Right lobe of liver (tissue), 6 donors: ENCODE data around the gene TEDC2. TPM values are rescaled to one million over a fixed set of nuclear protein-coding genes. Genes with fewer than 3 reads are reported as not detected.
"Not testable (repeated sequence)": the region's sequence is repeated elsewhere in the genome, so short reads cannot be mapped to it uniquely, and the experiment has no call there.

ENCODE experiments used
- ATAC-seq, 4 donors: fragments of 200-7000 bp; cut with Tn5 transposase; one replicate each; pipeline ENCODE4 v1.9.1; 2020; ENCODE audit warnings: mild to moderate bottlenecking in 4 of 4, moderate library complexity in 4 of 4
- DNase-seq, 3 donors: peaks; one replicate each; pipeline ENCODE4 v3.0.0-alpha.2; 2020
- H3K27ac ChIP-seq, 3 donors: fragments of 200-600 bp; one replicate each; pipeline ENCODE4 v1.8.0; 2022
- H3K27me3 ChIP-seq, 2 donors: fragments of 200-600 bp; one replicate each; pipeline ENCODE4 v1.8.0; 2022
- H3K36me3 ChIP-seq, 4 donors: fragments of 200-600 bp; sonication (generic) in 1 of 4; one replicate each; pipeline versions ENCODE4 v1.5.1 to v1.8.0; 2017 to 2022; ENCODE audit warnings: control low read depth in 1 of 4
- H3K4me1 ChIP-seq, 4 donors: fragments of 200-600 bp; sonication (generic) in 1 of 4; one replicate each; pipeline versions ENCODE4 v1.5.1 to v1.8.0; 2017 to 2022; ENCODE audit warnings: control low read depth in 1 of 4
- H3K4me3 ChIP-seq, 3 donors: fragments of 200-600 bp; one replicate each; pipeline ENCODE4 v1.8.0; 2022
- H3K9me3 ChIP-seq, 4 donors: fragments of 200-600 bp; sonication (generic) in 1 of 4; one replicate each; pipeline versions ENCODE4 v1.5.1 to v1.8.0; 2017 to 2022; ENCODE audit warnings: control low read depth in 1 of 4
- POLR2A ChIP-seq: fragments of 450-650 bp; IDR thresholded peaks from one replicate; pipeline ENCODE4 v1.6.1; 2017; ENCODE audit warnings: antibody characterized with exemption, mild to moderate bottlenecking
- WGBS: methylation state at CpG from one replicate; pipeline ENCODE4 v1.1.6; 2018; ENCODE audit warnings: low coverage, low lambda C conversion rate; ENCODE audit not compliant: insufficient coverage; ENCODE audit errors: missing lambda C conversion rate; 5-methylcytosine and 5-hydroxymethylcytosine counted together
- intact Hi-C, 2 donors: fragments of 100-400 bp; cut with DNase I; formaldehyde crosslinking; loops; one replicate each; pipeline versions ENCODE4 v1.11.2 to v1.14.1; 2022
- total RNA-seq, 6 experiments: library from RNA; depleted of rRNA in 2 of 6; stranded (reverse); fragments of >200 nt in 2 of 6; fragmentation: NEBNext Ultra II Directional in 3 of 6; extraction: Animal tissue kit (Norgen Biotek cat#: 25700) in 3 of 6; gene quantifications; one replicate each; pipeline versions ENCODE4 v1.1.0 to v1.2.4, GENCODE V29; 2016 to 2023
- TF ChIP-seq, protein P1 (sequence below), 4 donors: fragments of 200-600 bp in 3 of 4; fragments of 450-650 bp in 1 of 4; IDR thresholded peaks; one replicate each; pipeline versions ENCODE4 v1.5.1 to v1.8.0; 2016 to 2022; ENCODE audit warnings: antibody characterized with exemption in 4 of 4, mild to moderate bottlenecking in 2 of 4
- donor health status: DM: no; HTN: yes; CAD: no.
- donor health status: DM: no; HTN: no; CAD: no.
- donor health status: DM: no; HTN: no; CAD: no.
- donor health status: DM: no; HTN: yes; CAD: no.
- donor health status: DM: no; HTN: yes; CAD: no.

Gene TEDC2
- total RNA-seq, 6 experiments from 2014 or later: 0.35 to 2.8 (median 0.87) TPM

GRCh38 chr16:2476741-2477140, 16.8 kb downstream of the TEDC2 start:
- H3K27me3 ChIP-seq: no peaks in the 10 kb centered on the region
- peaks cover 0 to 53% (median 21%) of the 10 kb centered on the region in 4 donors for H3K4me1 ChIP-seq
- DNase-seq (no peak), ATAC-seq (peak in 2 of 4 donors; percentile 3 to 8)
- H3K4me3 ChIP-seq: no peak overlapping the region
- WGBS: 42% methylated on average over 3 of the region's 3 CpGs
- no peaks in the 10 kb centered on the region for H3K9me3 ChIP-seq
- H3K27ac ChIP-seq: no peak overlapping the region
- intact Hi-C loops: no loop called here
- no peaks in the 10 kb centered on the region for H3K36me3 ChIP-seq
- TF ChIP-seq, protein P1, sequence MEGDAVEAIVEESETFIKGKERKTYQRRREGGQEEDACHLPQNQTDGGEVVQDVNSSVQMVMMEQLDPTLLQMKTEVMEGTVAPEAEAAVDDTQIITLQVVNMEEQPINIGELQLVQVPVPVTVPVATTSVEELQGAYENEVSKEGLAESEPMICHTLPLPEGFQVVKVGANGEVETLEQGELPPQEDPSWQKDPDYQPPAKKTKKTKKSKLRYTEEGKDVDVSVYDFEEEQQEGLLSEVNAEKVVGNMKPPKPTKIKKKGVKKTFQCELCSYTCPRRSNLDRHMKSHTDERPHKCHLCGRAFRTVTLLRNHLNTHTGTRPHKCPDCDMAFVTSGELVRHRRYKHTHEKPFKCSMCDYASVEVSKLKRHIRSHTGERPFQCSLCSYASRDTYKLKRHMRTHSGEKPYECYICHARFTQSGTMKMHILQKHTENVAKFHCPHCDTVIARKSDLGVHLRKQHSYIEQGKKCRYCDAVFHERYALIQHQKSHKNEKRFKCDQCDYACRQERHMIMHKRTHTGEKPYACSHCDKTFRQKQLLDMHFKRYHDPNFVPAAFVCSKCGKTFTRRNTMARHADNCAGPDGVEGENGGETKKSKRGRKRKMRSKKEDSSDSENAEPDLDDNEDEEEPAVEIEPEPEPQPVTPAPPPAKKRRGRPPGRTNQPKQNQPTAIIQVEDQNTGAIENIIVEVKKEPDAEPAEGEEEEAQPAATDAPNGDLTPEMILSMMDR (IDR thresholded peaks at IDR 0.05): no peak
- no peak for TF ChIP-seq POLR2A

GRCh38 chr16:2477327-2477726, 17.4 kb downstream of the TEDC2 start:
- no peaks in the 10 kb centered on the region for H3K9me3 ChIP-seq
- H3K27me3 ChIP-seq: no peaks in the 10 kb centered on the region
- no peak for TF ChIP-seq POLR2A
- TF ChIP-seq, protein P1 (IDR thresholded peaks at IDR 0.05): no peak
- no peak overlapping the region for H3K27ac ChIP-seq
- 100% methylated on average over 2 of the region's 3 CpGs for WGBS
- DNase-seq: no peak
- intact Hi-C loops: no loop called here
- peaks cover 0 to 50% (median 18%) of the 10 kb centered on the region in 4 donors for H3K4me1 ChIP-seq
- no peaks in the 10 kb centered on the region for H3K36me3 ChIP-seq
- ATAC-seq: no peak
- no peak overlapping the region for H3K4me3 ChIP-seq

DNA sequence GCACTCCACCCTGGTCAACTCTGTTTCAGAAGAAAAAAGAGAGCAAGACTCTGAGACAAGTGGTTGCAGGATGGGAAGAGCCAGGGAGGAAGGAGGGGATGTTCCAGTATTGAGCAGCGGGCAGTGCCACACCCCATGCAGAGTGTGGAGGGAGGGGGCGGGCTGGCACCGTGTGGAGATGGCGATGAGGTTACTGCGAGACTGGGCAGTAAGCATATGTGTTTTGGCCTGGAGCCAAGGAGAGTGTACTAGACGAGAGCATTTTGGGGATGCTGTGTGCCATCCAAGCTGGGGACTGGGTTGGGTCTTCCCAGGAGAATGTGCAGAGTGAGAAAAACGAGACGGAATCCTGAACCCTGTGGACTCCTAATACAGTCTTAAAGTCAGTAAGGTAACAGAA, 18.4 kb downstream of the TEDC2 start:
- Histone ChIP-seq H3K9me3 (no peaks in the 10 kb centered on the region), H3K4me3 (no peak overlapping the region), H3K4me1 (peaks cover 0 to 47% (median 14%) of the 10 kb centered on the region in 4 donors), H3K36me3 (no peaks in the 10 kb centered on the region), H3K27me3 (no peaks in the 10 kb centered on the region), H3K27ac (no peak overlapping the region)
- intact Hi-C loops: no loop called here
- ATAC-seq: no peak
- TF ChIP-seq, protein P1 (IDR thresholded peaks at IDR 0.05): no peak
- TF ChIP-seq POLR2A: no peak
- no peak for DNase-seq
- 73% methylated on average over 5 of the region's 8 CpGs for WGBS

- H3K9me3 ChIP-seq, H3K36me3 ChIP-seq, H3K4me3 ChIP-seq, H3K27me3 ChIP-seq, H3K27ac ChIP-seq, DNase-seq, ATAC-seq, intact Hi-C loops: not testable (repeated sequence)
- 94% methylated on average over 6 of the region's 10 CpGs for WGBS
- peaks cover 0 to 59% (median 18%) of the 10 kb centered on the region in 4 donors for H3K4me1 ChIP-seq
Measured at GRCh38 chr16:2479996-2480395, 20.1 kb downstream of the TEDC2 start.

- TF ChIP-seq, protein P1 (IDR thresholded peaks at IDR 0.05): no peak
- TF ChIP-seq POLR2A: no peak
- Histone ChIP-seq H3K4me1 (peaks cover 0 to 62% (median 19%) of the 10 kb centered on the region in 4 donors), H3K27ac (no peak overlapping the region), H3K27me3 (no peaks in the 10 kb centered on the region), H3K36me3 (no peaks in the 10 kb centered on the region), H3K4me3 (no peak overlapping the region), H3K9me3 (no peaks in the 10 kb centered on the region)
- intact Hi-C loops: no loop called here
- 94% methylated on average over 6 of the region's 12 CpGs for WGBS
- DNase-seq (no peak), ATAC-seq (no peak)
Measured at GRCh38 chr16:2480948-2481347, 21.0 kb downstream of the TEDC2 start.
